Upper lobe of left lung (tissue), 4 donors: ENCODE measurements around the gene ENPP3.

ENCODE experiments used
- EP300 ChIP-seq, 4 donors: sonication (generic); formaldehyde crosslinking; IDR thresholded peaks; one replicate each; pipeline ENCODE4 v1.5.1; 2017; ENCODE audit warnings: antibody characterized with exemption in 4 of 4, control low read depth in 2 of 4
- POLR2A ChIP-seq, 4 donors: fragments of 450-650 bp; IDR thresholded peaks; one replicate each; pipeline ENCODE4 v1.5.1; 2016 to 2017; ENCODE audit warnings: antibody characterized with exemption in 4 of 4, mild to moderate bottlenecking in 2 of 4
- POLR2AphosphoS5 ChIP-seq, 2 donors: sonication (generic); formaldehyde crosslinking; IDR thresholded peaks; one replicate each; pipeline ENCODE4 v1.5.1; 2017; ENCODE audit warnings: antibody characterized with exemption in 2 of 2
- TF ChIP-seq, protein P1 (sequence below), 6 experiments: fragments of 450-650 bp in 4 of 6; fragments of 200-600 bp in 2 of 6; sonication (generic) in 2 of 6; IDR thresholded peaks; one replicate each; pipeline ENCODE4 v1.5.1; 2016 to 2019; ENCODE audit warnings: antibody characterized with exemption in 6 of 6

DNA sequence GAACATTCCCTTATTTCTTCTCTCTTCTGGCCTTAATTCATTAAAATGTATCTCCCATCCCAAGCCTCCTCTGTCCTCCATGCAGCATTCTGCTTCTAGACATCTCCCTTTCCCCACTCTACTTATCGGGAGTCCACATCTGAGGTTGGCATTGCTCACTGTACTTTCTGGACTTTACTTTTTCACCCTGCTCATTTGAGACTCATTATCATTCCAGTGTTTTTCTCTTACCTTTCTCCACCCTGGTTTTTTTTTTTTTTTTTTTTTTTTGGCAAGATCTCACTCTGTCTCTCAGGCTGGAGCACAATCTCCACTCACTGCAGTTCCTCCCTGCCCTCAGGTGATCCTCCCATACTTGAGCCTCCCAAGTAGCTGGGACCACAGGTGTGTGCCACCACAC lies 4.5 kb downstream of the ENPP3 start:
- TF ChIP-seq, protein P1, sequence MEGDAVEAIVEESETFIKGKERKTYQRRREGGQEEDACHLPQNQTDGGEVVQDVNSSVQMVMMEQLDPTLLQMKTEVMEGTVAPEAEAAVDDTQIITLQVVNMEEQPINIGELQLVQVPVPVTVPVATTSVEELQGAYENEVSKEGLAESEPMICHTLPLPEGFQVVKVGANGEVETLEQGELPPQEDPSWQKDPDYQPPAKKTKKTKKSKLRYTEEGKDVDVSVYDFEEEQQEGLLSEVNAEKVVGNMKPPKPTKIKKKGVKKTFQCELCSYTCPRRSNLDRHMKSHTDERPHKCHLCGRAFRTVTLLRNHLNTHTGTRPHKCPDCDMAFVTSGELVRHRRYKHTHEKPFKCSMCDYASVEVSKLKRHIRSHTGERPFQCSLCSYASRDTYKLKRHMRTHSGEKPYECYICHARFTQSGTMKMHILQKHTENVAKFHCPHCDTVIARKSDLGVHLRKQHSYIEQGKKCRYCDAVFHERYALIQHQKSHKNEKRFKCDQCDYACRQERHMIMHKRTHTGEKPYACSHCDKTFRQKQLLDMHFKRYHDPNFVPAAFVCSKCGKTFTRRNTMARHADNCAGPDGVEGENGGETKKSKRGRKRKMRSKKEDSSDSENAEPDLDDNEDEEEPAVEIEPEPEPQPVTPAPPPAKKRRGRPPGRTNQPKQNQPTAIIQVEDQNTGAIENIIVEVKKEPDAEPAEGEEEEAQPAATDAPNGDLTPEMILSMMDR (IDR thresholded peaks at IDR 0.05): no peak
- TF ChIP-seq POLR2A (IDR thresholded peaks at IDR 0.05) (no peak), POLR2AphosphoS5 (IDR thresholded peaks at IDR 0.05) (no peak), EP300 (IDR thresholded peaks at IDR 0.05) (no peak)
